ENCODE data around the gene TRAF3IP1.

DNA sequence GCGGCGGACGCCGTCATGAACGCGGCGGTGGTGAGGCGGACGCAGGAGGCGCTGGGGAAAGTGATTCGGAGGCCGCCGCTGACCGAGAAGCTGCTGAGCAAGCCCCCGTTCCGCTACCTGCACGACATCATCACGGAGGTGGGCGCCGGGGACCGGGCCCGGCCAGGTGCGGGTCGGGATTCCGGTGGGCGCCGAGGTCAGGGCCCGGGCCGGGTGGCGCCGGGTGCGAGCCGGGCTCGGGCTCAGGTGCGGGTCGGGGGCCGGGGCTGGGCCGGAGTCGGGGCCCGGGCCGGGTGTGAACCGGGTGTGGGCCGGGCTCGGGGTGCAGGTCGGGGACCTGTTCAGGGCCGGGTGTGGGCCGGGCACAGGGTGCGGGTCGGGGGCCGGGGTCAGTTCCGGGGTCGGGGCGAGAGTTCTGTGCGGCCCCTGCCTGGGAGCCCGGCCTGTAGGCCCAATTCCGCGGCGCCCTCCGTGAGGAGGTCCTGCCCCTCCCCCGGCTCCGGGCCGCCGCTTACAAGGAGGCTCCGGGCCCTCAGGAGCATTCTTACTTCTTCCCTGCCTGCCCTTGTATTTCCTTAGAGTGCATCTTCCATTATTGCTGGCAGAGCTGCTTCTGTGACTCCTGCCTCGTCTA lies 447 bp downstream of the TRAF3IP1 start:
- TF ChIP-seq, protein P1, sequence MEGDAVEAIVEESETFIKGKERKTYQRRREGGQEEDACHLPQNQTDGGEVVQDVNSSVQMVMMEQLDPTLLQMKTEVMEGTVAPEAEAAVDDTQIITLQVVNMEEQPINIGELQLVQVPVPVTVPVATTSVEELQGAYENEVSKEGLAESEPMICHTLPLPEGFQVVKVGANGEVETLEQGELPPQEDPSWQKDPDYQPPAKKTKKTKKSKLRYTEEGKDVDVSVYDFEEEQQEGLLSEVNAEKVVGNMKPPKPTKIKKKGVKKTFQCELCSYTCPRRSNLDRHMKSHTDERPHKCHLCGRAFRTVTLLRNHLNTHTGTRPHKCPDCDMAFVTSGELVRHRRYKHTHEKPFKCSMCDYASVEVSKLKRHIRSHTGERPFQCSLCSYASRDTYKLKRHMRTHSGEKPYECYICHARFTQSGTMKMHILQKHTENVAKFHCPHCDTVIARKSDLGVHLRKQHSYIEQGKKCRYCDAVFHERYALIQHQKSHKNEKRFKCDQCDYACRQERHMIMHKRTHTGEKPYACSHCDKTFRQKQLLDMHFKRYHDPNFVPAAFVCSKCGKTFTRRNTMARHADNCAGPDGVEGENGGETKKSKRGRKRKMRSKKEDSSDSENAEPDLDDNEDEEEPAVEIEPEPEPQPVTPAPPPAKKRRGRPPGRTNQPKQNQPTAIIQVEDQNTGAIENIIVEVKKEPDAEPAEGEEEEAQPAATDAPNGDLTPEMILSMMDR (IDR thresholded peaks at IDR 0.05; ENCODE audit: low read depth, low read length, poor library complexity, severe bottlenecking), result no peak
- no peak for TF ChIP-seq EZH2phosphoT487 (IDR thresholded peaks at IDR 0.05; ENCODE audit: borderline replicate concordance, low read length)
